PC-3 (cell line): ENCODE data around the gene BCAP29.

Experiments used
- CTCF ChIP-seq: fragments of 300-600 bp; sonication (generic); conservative IDR thresholded peaks from 2 replicates; pipeline ENCODE4 v1.5.1; 2017; ENCODE audit warnings: antibody characterized with exemption, low read depth, mild to moderate bottlenecking, low read length
- EZH2 ChIP-seq: fragments of 300-600 bp; sonication (generic); IDR thresholded peaks from one replicate; pipeline ENCODE4 v1.6.1; 2017; ENCODE audit warnings: antibody characterized with exemption, mild to moderate bottlenecking, low read length; ENCODE audit not compliant: unreplicated experiment
- EZH2phosphoT487 ChIP-seq: fragments of 300-600 bp; sonication (generic); IDR thresholded peaks from 2 replicates; pipeline ENCODE4 v1.6.1; 2018; ENCODE audit warnings: mild to moderate bottlenecking, antibody characterized with exemption, low read length, borderline replicate concordance

- no peak for TF ChIP-seq CTCF
- no peak for TF ChIP-seq EZH2phosphoT487
- TF ChIP-seq EZH2, result no peak
These were observed 36.6 kb upstream of the BCAP29 start for GRCh38 chr7:107543338-107543993.
